ENCODE results near the gene TRAPPC3. TPM values are rescaled to one million over a fixed set of nuclear protein-coding genes. Genes with fewer than 3 reads are reported as not detected.
A peak's percentile ranks its signal among the peaks of the same experiment; 100 is the strongest.

The TRAPPC3 gene
- total and polyA plus RNA-seq, 9 of the 15 experiments (the other 6 are each of a cell fraction or from before 2014, with no cell fraction given) = 20.6 to 141 (median 112) TPM

DNA sequence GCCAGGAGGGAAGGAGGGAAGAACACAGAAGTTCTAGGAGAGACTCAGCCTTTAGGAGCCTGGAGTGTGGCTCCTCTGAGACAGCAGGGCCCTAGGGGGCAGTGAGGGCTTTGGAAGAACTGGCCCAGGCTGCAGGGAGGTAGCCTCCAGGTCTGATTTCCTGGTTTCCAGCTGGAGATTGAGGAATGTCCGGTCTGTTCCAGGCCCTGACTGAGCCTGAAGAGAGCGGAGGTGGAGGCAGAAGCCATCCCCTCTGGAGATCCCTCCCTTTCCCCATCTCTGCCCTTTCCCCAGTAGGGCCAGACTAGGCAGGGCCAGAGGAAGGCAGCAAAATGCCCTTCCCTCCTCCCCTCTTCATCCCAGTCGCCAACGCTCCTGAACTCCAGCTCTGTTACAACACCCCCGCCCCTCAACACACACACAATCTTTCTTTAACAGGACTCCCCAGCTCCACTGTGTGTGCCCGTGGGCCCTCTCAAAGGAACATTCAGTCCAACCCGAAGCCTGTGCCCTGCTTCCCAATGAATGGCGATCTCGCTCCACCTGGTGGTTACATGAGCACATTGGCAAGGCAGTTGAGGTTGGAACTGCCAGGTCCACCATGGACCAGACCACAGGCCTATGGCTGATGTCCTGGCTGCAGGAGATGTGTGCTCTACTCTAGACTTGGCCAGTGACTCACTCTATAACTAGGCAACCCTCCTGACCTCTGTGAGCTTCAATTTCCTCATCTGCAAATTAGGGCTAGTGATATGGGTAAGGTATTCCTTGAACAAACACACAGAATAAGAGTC lies 38.7 kb upstream of the TRAPPC3 start (continued):
- TF ChIP-seq, protein P1, sequence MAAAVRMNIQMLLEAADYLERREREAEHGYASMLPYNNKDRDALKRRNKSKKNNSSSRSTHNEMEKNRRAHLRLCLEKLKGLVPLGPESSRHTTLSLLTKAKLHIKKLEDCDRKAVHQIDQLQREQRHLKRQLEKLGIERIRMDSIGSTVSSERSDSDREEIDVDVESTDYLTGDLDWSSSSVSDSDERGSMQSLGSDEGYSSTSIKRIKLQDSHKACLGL (CRISPR knock-in tag; IDR thresholded peaks at IDR 0.05; ENCODE audit: borderline replicate concordance, poor library complexity, severe bottlenecking) = no peak
- TF ChIP-seq NCOA2 (IDR thresholded peaks at IDR 0.05; ENCODE audit: partially characterized antibody in 2 of 2) = no peak
- TF ChIP-seq, protein P2, sequence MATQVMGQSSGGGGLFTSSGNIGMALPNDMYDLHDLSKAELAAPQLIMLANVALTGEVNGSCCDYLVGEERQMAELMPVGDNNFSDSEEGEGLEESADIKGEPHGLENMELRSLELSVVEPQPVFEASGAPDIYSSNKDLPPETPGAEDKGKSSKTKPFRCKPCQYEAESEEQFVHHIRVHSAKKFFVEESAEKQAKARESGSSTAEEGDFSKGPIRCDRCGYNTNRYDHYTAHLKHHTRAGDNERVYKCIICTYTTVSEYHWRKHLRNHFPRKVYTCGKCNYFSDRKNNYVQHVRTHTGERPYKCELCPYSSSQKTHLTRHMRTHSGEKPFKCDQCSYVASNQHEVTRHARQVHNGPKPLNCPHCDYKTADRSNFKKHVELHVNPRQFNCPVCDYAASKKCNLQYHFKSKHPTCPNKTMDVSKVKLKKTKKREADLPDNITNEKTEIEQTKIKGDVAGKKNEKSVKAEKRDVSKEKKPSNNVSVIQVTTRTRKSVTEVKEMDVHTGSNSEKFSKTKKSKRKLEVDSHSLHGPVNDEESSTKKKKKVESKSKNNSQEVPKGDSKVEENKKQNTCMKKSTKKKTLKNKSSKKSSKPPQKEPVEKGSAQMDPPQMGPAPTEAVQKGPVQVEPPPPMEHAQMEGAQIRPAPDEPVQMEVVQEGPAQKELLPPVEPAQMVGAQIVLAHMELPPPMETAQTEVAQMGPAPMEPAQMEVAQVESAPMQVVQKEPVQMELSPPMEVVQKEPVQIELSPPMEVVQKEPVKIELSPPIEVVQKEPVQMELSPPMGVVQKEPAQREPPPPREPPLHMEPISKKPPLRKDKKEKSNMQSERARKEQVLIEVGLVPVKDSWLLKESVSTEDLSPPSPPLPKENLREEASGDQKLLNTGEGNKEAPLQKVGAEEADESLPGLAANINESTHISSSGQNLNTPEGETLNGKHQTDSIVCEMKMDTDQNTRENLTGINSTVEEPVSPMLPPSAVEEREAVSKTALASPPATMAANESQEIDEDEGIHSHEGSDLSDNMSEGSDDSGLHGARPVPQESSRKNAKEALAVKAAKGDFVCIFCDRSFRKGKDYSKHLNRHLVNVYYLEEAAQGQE (IDR thresholded peaks at IDR 0.05; ENCODE audit: borderline replicate concordance) = peak; percentile 95
- TF ChIP-seq, protein P2 (CRISPR knock-in tag; IDR thresholded peaks at IDR 0.05; ENCODE audit: low read depth) = no peak
- TF ChIP-seq NCOA4 (IDR thresholded peaks at IDR 0.05; ENCODE audit: partially characterized antibody) = no peak
- TF ChIP-seq ARHGAP35 (IDR thresholded peaks at IDR 0.05; ENCODE audit: partially characterized antibody) = no peak
- TF ChIP-seq SMAD1 (IDR thresholded peaks at IDR 0.05; ENCODE audit: low read depth, low read length, partially characterized antibody) = no peak
- TF ChIP-seq NFIX (CRISPR knock-in tag; IDR thresholded peaks at IDR 0.05; ENCODE audit: low read depth) = no peak
- TF ChIP-seq POLR2B (IDR thresholded peaks at IDR 0.05; ENCODE audit: low read depth, partially characterized antibody) = no peak
- TF ChIP-seq ZSCAN29 (IDR thresholded peaks at IDR 0.05) = no peak
- no peak for TF ChIP-seq WHSC1 (IDR thresholded peaks at IDR 0.05; ENCODE audit: low read length)
- TF ChIP-seq, protein P3, sequence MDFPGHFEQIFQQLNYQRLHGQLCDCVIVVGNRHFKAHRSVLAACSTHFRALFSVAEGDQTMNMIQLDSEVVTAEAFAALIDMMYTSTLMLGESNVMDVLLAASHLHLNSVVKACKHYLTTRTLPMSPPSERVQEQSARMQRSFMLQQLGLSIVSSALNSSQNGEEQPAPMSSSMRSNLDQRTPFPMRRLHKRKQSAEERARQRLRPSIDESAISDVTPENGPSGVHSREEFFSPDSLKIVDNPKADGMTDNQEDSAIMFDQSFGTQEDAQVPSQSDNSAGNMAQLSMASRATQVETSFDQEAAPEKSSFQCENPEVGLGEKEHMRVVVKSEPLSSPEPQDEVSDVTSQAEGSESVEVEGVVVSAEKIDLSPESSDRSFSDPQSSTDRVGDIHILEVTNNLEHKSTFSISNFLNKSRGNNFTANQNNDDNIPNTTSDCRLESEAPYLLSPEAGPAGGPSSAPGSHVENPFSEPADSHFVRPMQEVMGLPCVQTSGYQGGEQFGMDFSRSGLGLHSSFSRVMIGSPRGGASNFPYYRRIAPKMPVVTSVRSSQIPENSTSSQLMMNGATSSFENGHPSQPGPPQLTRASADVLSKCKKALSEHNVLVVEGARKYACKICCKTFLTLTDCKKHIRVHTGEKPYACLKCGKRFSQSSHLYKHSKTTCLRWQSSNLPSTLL (IDR thresholded peaks at IDR 0.05) = no peak
- TF ChIP-seq CHD2 (IDR thresholded peaks at IDR 0.05; ENCODE audit: low read depth, low read length) = no peak
- TF ChIP-seq ILF3 (IDR thresholded peaks at IDR 0.05; ENCODE audit: borderline replicate concordance) = no peak
- TF ChIP-seq, protein P4, sequence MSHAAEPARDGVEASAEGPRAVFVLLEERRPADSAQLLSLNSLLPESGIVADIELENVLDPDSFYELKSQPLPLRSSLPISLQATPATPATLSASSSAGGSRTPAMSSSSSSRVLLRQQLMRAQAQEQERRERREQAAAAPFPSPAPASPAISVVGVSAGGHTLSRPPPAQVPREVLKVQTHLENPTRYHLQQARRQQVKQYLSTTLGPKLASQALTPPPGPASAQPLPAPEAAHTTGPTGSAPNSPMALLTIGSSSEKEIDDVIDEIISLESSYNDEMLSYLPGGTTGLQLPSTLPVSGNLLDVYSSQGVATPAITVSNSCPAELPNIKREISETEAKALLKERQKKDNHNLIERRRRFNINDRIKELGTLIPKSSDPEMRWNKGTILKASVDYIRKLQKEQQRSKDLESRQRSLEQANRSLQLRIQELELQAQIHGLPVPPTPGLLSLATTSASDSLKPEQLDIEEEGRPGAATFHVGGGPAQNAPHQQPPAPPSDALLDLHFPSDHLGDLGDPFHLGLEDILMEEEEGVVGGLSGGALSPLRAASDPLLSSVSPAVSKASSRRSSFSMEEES (CRISPR knock-in tag; IDR thresholded peaks at IDR 0.05) = no peak
- TF ChIP-seq SMARCB1 (IDR thresholded peaks at IDR 0.05; ENCODE audit: insufficient read length, low read depth) = no peak

Measured in K562 (cell line).